Cardiac muscle cell (in vitro differentiated cells and primary cell): ENCODE measurements around the gene NPLOC4. TPM values are rescaled to one million over a fixed set of nuclear protein-coding genes. Genes with fewer than 3 reads are reported as not detected.

Experiments
- DNase-seq, 2 donors: peaks; one replicate each; pipeline versions ENCODE4 v3.0.0 to v3.0.0-alpha.2; 2010 to 2017; ENCODE audit warnings: low read depth in 1 of 2, low spot score in 1 of 2
- H3K27ac ChIP-seq: fragments of 200-600 bp; sonication (generic); 2 replicates; pipeline ENCODE4 v1.5.1; 2016
- H3K27me3 ChIP-seq: fragments of 200-600 bp; sonication (generic); 2 replicates; pipeline ENCODE4 v1.6.0; 2016; ENCODE audit warnings: control low read depth
- H3K36me3 ChIP-seq: fragments of 200-600 bp; sonication (generic); 2 replicates; pipeline ENCODE4 v1.5.1; 2016; ENCODE audit warnings: control low read depth
- H3K4me1 ChIP-seq: fragments of 200-600 bp; sonication (generic); 2 replicates; pipeline ENCODE4 v1.8.1; 2017; ENCODE audit warnings: low read depth, mild to moderate bottlenecking, mixed run types
- H3K4me3 ChIP-seq: fragments of 200-600 bp; sonication (generic); 2 replicates; pipeline ENCODE4 v1.5.1; 2016; ENCODE audit warnings: mild to moderate bottlenecking
- H3K9me3 ChIP-seq: fragments of 200-600 bp; sonication (generic); 2 replicates; pipeline ENCODE4 v1.5.1; 2017; ENCODE audit warnings: low read depth, mild to moderate bottlenecking, control low read depth
- CTCF ChIP-seq: IDR thresholded peaks from 2 replicates; pipeline ENCODE4 v1.5.1; 2012; ENCODE audit warnings: low read depth, mild to moderate bottlenecking, low read length
- polyA plus RNA-seq: library from polyadenylated mRNA; unstranded; fragments of >200 nt; fragmentation: Nextera tagmentation; extraction: Ambion mirVana; gene quantifications from 2 replicates; pipeline ENCODE4 v1.2.1, GENCODE V29; 2016
- total RNA-seq: library from RNA; depleted of rRNA; stranded (reverse); fragments of >200 nt; gene quantifications from 2 replicates; pipeline ENCODE4 v1.2.3, GENCODE V29; 2016

NPLOC4 gene
- total and polyA plus RNA-seq, 2 experiments from 2014 or later: 51.5 to 53.8 TPM

- Histone ChIP-seq H3K27ac (peak overlapping the region; percentile 81), H3K36me3 (peaks cover 9% of the 10 kb centered on the region), H3K4me3 (peak overlapping the region; percentile 87), H3K4me1 (peaks cover 12% of the 10 kb centered on the region), H3K9me3 (no peaks in the 10 kb centered on the region), H3K27me3 (no peaks in the 10 kb centered on the region)
- DNase-seq: no peak
- TF ChIP-seq CTCF: no peak
Observed at GRCh38 chr17:81683208-81683583, 46.3 kb upstream of the NPLOC4 start.

GRCh38 chr17:81682565-81683207 lies 45.8 kb upstream of the NPLOC4 start:
- Histone ChIP-seq H3K9me3 (no peaks in the 10 kb centered on the region), H3K4me1 (peaks cover 12% of the 10 kb centered on the region), H3K27me3 (no peaks in the 10 kb centered on the region), H3K36me3 (peaks cover 9% of the 10 kb centered on the region), H3K4me3 (peak overlapping the region; percentile 87), H3K27ac (peak overlapping the region; percentile 81)
- no peak for TF ChIP-seq CTCF
- DNase-seq: no peak

- Histone ChIP-seq H3K4me1 (peaks cover 12% of the 10 kb centered on the region), H3K36me3 (peaks cover 7% of the 10 kb centered on the region), H3K9me3 (no peaks in the 10 kb centered on the region), H3K27me3 (no peaks in the 10 kb centered on the region), H3K27ac (no peak overlapping the region), H3K4me3 (no peak overlapping the region)
- no peak for DNase-seq
- no peak for TF ChIP-seq CTCF
Observed at GRCh38 chr17:81681672-81682071, 44.8 kb upstream of the NPLOC4 start.

DNA sequence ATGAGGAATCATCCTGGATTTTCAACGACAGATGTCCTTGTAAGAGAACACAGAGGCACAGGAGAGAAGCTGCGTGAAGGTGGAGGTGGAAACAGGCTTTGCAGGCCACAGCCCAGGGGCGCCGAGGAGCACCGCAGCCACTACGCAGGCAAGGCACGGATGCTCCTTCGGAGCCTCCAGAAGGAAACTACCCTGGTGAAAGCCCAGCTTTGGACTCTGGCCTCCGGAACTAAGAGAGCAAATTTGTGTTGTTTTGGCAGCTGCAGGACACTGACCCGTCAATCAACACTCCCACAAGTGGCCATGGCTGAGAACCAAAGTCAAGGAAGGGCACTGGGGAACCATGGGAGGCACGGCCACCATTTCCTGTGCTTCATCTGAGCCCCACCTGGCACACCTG lies 43.2 kb upstream of the NPLOC4 start:
- peaks cover 12% of the 10 kb centered on the region for H3K4me1 ChIP-seq
- TF ChIP-seq CTCF: no peak
- H3K4me3 ChIP-seq: no peak overlapping the region
- no peak for DNase-seq
- H3K9me3 ChIP-seq: no peaks in the 10 kb centered on the region
- no peak overlapping the region for H3K27ac ChIP-seq
- no peaks in the 10 kb centered on the region for H3K27me3 ChIP-seq
- no peaks in the 10 kb centered on the region for H3K36me3 ChIP-seq

- DNase-seq: no peak
- H3K27me3 ChIP-seq: no peaks in the 10 kb centered on the region
- H3K36me3 ChIP-seq: peaks cover 7% of the 10 kb centered on the region
- no peak overlapping the region for H3K4me3 ChIP-seq
- peak overlapping the region; percentile 42 for H3K27ac ChIP-seq
- no peak for TF ChIP-seq CTCF
- no peaks in the 10 kb centered on the region for H3K4me1 ChIP-seq
- H3K9me3 ChIP-seq: no peaks in the 10 kb centered on the region
Observed at GRCh38 chr17:81676906-81677305, 40.0 kb upstream of the NPLOC4 start.
